HG02938 (cell line): Measurements from ENCODE around the gene TMEM26.

Experiments
- ATAC-seq: cut with Tn5 transposase; IDR thresholded peaks from one replicate; pipeline ENCODE4 v1.9.1; 2021; ENCODE audit warnings: mild to moderate bottlenecking, moderate library complexity; ENCODE audit not compliant: unreplicated experiment

Gene TMEM26

GRCh38 chr10:61460835-61461234 lies 7.7 kb upstream of the TMEM26 start:
- ATAC-seq: no peak

DNA sequence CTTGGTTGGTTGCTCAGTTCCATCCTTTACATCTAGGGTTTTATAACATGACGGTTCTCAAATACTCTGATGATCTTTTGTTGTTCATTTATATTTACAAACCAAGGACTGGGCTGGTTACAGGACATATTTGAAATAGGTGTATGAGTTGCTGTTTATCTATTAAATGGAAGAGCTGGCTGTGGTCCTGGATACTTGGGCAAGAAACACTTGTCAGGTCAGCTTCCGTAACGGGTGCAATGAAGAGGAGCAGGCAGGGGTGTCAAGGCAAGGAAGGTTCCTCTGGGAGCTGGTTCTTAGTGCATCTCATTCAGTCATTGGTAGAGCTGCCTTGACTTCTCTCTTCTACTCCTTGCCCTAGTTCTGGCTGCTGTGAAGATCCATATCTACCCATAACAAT lies 4.8 kb upstream of the TMEM26 start:
- ATAC-seq: no peak

DNA sequence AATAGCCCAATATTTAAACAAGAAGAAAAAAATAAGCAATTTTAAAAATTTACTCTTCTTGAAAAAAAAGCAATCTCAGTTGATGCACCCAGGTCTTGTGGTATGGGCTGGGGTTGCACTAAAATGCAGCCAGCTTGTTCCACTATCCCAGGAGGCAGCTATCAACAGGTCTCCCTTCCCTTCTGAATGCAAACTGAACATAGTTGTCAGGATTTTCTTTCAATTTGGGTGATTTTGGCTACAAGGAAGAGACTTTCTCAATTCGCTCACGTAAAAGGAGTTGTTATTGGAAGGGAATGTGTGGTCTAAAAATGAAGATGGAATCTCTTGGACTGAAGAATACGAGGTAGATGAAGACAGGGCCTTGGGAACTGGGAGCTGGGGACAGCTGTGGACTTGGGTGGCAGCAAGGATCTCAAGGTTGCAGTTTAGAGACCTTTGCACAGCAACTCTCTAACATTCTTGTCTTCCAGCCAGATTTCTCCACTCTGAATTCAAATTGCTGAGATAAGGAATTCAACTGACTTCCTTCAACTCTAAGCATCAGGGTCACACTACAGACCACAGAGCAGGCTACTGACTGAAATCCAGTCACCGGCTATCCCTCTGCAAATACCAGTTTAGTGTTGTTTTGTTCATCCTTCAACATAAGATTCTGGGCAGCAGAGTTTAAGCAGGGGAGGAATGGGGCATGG lies 3.1 kb upstream of the TMEM26 start:
- ATAC-seq: no peak

DNA sequence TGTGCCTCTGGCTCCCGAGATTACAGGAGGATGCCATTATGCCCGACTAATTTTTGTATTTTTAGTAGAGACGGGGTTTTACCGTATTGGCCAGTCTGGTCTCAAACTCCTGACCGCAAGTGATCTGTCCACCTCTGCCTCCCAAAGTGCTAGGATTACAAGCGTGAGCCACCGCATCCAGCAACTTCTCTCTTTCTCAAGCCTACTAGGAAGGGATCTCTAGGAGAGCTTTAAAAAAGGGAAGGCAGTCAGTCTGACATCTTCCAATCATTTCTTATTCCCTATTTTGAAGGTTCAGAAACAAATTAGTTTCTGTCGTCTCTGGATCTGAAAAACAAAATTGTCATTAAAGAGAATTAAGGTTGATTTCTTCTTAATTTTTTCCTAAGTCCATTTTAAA lies 2.5 kb upstream of the TMEM26 start:
- no peak for ATAC-seq

DNA sequence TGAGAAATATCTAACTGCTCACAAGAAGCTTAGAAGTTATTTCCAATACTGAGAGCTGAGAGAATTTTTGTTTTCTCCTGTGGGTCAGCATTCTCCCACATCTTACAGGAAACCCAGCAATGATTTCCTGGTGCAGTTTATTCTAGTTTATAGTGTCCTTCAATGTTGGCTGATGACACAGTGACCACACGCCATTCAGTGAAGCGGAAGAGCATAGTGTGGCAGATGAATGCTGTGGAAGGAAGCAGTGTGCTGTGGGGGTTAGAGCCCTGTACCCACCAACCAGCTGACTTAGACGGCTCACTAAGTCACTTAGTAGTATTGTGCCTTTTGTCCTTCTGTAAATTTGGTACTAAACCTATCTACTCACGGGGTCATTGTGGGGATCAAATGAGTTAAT lies 1.4 kb upstream of the TMEM26 start:
- no peak for ATAC-seq

DNA sequence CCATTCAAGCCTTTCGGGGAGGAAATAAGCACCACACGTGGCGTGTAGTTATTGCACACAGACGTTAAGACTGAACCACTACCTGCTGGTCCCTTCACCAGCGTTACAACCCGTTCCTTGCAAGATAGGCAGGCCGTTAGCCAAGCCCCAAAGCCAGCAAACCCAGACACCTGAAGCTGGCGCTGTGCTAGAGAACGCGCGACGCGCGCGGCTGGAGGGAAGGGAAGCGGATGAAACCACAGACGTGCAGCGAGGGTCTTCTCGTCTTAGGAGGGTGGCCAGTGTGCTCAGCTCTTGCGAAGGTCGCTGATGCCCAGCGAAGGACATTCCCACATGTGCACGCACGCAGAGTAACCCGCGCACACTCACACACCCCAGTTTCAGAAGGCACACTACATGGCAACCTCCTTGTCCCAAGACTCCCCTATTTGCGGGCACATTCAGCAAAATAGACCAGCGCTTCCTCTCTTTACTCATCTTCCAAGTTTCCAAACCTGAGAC lies 980 bp downstream of the TMEM26 start:
- ATAC-seq: no peak

- ATAC-seq: no peak
Observed at GRCh38 chr10:61451357-61451756, 1.8 kb downstream of the TMEM26 start.

DNA sequence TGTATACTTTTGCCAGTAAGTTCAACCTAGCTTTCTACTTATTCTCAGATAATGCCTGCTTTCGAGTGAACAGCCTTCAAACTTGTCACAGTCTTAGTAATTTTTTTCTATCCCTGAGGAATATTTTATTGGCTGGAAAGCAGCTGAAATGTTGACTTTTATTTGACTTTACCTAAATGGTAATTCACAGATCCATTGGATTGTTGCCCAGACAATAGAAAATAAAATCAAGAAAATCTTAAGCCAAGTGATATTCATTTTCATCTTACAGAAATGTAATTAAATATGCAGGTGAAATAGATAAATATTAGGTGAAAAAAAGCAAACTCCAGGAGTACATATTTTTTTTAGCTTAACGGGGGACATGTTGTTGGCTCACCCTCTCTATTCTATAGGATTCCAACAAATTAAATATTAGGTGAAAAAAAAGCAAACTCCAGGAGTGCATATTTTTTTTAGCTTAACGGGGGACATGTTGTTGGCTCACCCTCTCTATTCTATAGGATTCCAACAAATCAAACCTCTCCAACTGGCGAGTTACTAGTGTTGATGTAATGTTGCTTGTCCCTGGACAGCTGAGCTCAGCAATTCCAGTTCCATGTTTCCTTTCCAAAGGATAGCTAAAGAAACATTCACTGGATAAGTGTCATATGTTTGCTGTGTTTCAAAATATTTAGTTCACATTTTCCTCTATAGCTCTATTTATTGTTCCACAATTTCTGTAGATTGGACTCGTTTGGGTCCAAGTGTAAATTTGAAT lies 4.2 kb downstream of the TMEM26 start:
- no peak for ATAC-seq

- no peak for ATAC-seq
Observed at GRCh38 chr10:61448091-61448490, 5.1 kb downstream of the TMEM26 start.

DNA sequence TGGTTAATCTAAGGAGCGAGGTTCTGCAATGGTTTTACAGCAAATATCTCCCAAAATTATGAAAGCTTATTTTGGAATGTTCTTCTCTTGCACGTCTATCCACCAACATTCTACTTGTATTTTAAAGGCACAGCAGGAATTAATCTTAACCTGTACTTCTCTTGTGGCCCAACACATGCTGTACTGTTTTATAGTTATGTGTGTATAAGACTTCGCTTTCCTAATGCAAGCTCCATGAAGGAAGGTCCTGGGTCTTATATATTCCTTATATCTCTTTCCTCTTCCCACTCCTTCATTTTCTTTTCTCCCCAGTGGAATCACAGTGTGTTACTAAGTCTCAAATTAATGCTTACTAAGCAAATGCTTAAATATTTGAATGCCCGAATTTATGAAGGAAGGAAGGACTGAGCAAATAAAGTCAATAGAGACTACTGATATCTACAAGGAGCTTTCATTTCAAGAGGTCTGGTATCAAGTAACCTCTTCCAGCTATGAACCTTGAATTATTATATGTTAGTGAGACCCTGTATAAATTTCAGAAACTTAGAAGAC lies 14.0 kb downstream of the TMEM26 start:
- no peak for ATAC-seq

DNA sequence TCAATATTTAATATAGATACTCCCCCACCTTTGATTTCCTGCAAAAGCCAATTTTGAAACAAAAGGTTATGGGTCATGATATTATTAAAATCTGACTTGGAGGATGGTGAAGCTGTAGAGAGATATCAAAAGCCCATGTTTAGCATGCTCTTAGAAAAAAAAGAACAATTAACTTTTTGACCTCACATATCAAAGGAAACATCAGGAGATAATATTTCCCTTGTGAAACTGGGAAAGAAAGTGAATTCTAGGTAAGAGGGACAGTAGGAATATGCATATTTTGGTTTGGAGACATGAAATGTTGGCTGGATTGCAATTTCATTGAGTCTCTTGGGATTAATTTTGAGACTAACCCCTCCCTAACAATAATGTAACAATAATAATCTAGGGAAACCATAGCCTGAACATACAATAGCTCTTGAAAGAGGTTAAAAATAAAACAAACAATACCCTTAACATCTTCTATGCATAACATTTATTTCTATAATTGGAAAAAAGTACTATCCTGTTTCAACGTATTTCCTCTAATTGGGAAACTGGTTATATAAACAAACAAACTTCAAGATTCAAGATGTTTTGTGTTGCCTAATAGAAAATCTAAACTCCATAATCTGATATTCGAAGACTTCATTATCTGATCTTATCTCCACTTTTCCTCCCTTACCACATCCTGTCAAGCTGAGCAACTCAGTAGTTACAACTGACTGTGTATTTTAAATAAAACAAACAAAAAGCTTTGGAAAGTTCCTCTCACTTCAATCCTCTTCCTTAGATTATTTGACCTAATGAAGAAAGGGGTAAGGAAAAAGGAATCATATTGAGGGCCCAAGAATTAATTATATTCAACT lies 14.8 kb downstream of the TMEM26 start:
- ATAC-seq: no peak

DNA sequence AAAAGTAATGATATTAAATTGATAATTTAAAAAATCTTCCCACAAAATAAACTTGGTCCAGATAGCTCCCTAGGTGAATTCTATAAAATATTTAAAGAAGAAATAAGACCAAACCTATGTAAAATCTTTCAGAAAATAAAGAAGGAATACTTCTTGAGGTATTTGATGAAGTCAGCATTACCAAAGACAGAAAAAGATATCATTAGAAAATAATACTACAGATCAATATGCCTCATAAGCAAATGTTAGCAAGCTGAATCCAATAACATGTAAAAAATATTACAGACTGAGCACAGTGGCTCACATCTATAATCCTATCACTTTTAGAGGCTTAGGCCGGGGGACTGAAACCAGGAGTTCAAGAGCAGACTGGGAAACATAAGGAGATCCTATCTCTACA lies 30.0 kb downstream of the TMEM26 start:
- ATAC-seq: no peak

GRCh38 chr10:61417661-61418060 lies 35.5 kb downstream of the TMEM26 start:
- ATAC-seq: no peak

GRCh38 chr10:61415824-61416223 lies 37.4 kb downstream of the TMEM26 start:
- no peak for ATAC-seq

GRCh38 chr10:61411706-61412105 lies 41.5 kb downstream of the TMEM26 start:
- ATAC-seq: no peak

DNA sequence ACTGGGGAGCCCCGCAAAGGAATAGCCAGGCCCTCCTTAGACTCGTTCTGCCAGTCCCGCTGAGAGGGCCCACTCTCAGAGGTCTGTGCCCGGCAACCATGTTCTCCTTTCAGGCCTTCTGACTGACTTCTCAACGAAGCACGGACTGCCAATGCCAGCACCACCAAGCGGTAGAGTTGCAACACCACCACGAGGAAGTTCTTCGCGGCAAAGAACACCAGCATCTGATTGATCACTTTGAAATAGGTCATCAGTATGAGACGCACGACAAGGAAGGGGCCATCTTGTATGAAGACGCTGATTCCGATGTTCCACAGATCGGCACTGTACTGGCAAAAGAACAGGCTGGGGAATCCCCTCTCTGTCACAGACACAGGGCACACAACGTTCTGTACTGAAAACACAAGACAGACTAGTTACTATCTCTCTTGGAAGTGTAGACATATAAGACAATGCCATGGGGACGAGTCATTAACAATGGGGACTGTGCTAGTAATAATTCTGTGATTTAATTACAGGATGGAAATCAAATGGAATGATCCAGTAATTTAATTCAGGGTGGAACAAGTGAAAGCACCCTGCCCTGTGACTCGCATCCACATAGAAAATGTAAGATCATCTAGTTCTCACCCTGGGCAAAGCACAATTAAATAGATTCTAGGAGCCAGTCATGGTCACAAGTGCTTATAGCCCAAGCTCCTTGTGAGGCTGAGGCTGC lies 42.7 kb downstream of the TMEM26 start:
- ATAC-seq: no peak

DNA sequence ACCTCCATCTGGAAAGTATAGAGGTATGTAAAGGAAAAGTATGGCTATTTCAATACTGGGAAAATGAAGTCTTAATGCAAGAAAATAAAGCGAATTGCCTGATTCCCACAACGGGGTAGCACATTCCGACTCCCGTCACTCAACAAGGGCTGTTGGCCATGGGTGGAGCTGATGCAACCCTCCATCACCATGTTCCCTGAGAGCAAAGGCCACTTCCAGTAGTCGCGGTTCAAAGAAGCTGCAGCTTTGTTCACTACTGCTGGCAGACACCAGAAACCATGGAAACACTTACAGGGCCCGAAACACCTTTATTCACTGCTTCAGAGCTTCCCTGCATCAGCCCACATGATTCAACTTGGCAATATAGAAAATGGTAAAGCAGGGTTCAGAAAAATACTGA lies 44.0 kb downstream of the TMEM26 start:
- no peak for ATAC-seq

GRCh38 chr10:61408105-61408504 lies 45.1 kb downstream of the TMEM26 start:
- no peak for ATAC-seq

DNA sequence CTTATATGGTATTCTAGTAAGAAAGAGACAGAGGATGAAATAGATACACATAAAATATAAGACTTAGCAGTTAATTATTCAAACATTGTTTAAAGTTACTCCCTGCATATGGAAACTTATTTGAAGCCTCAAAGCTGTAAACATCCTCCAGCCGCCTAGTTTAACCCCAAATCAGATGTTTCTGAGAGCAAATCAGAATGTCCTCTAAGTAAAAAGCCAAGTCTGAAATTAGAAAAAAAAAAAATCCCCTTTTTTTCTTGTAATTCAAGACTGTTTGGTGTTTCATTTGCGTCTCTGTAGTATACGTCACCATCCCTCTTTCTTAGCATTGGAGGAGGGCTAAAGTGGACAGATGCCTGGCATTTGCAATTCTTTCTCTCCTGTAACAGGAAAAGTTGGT lies 46.4 kb downstream of the TMEM26 start:
- no peak for ATAC-seq

DNA sequence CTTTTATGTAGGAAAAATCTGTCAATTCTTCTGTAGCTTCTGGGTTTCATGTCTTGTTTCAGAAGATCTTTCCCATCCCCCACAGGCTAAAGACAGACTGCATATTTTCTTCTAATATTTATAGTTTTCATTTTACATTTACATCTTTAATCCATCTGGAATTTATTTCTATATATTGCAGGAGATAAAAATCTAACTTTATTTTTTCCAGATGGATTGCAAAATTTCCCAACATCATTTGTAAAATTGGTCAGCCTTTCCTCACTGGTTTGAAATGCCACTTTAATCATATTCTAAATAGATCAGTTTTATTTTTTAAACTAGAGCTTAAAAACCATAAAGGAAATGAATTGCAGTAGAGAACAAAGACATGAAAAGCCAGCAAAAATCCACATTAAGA lies 46.9 kb downstream of the TMEM26 start:
- no peak for ATAC-seq

- no peak for ATAC-seq
Observed at GRCh38 chr10:61404751-61405150, 48.4 kb downstream of the TMEM26 start.
